Measurements from ENCODE around the gene ATXN7. TPM values are rescaled to one million over a fixed set of nuclear protein-coding genes. Genes with fewer than 3 reads are reported as not detected.

The ATXN7 gene
- total RNA-seq, 2 experiments from 2014 or later = 59.5 to 61.2 TPM

GRCh38 chr3:63966871-63967270, 103.2 kb downstream of the ATXN7 start:
- H3K4me3 Mint-ChIP-seq = peak overlapping the region; percentile 59
- H3K36me3 Mint-ChIP-seq (ENCODE audit: low read depth) = peaks cover 27% of the 10 kb centered on the region
- POLR2A ChIA-PET = interaction anchor here (1.3 to 11.6 kb wide), 7 partner anchors 9 to 56 kb away, joined by 5 to 249 read pairs (median 19); partner anchors contain the start of genes PSMD6 and SCAANT1
- peak overlapping the region; percentile 98 for H3K27ac Mint-ChIP-seq
- no peak for DNase-seq
- peaks cover 81% of the 10 kb centered on the region for H3K4me1 Mint-ChIP-seq
- H3K9me3 Mint-ChIP-seq = no peaks in the 10 kb centered on the region
- CTCF ChIA-PET = interaction anchor here (1.2 to 13.6 kb wide), 4 partner anchors 14 to 56 kb away, joined by 4 to 201 read pairs (median 58); partner anchors contain the start of gene PSMD6
- H3K27me3 Mint-ChIP-seq = no peaks in the 10 kb centered on the region

GRCh38 chr3:63967675-63968611, 104.3 kb downstream of the ATXN7 start:
- no peaks in the 10 kb centered on the region for H3K9me3 Mint-ChIP-seq
- no peaks in the 10 kb centered on the region for H3K27me3 Mint-ChIP-seq
- DNase-seq = peak; percentile 49
- peak overlapping the region; percentile 80 for H3K4me3 Mint-ChIP-seq
- CTCF ChIA-PET = interaction anchor here (1.1 to 13.6 kb wide), 7 partner anchors 9 to 63 kb away, joined by 3 to 201 read pairs (median 5); partner anchors contain the start of gene PSMD6
- H3K36me3 Mint-ChIP-seq (ENCODE audit: low read depth) = peaks cover 37% of the 10 kb centered on the region
- H3K4me1 Mint-ChIP-seq = peaks cover 87% of the 10 kb centered on the region
- POLR2A ChIA-PET = interaction anchor here (0.9 to 11.6 kb wide), 19 partner anchors 10 to 105 kb away, joined by 3 to 249 read pairs (median 4); partner anchors contain the start of genes PSMD6 and SCAANT1
- peak overlapping the region; percentile 98 for H3K27ac Mint-ChIP-seq

- no peaks in the 10 kb centered on the region for H3K27me3 Mint-ChIP-seq
- H3K9me3 Mint-ChIP-seq = no peaks in the 10 kb centered on the region
- POLR2A ChIA-PET = interaction anchor here (0.9 to 11.6 kb wide), 18 partner anchors 9 to 106 kb away, joined by 3 to 249 read pairs (median 6); partner anchors contain the start of genes PSMD6 and SCAANT1
- H3K36me3 Mint-ChIP-seq (ENCODE audit: low read depth) = peaks cover 41% of the 10 kb centered on the region
- no peak for DNase-seq
- H3K27ac Mint-ChIP-seq = peak overlapping the region; percentile 98
- peaks cover 89% of the 10 kb centered on the region for H3K4me1 Mint-ChIP-seq
- peak overlapping the region; percentile 80 for H3K4me3 Mint-ChIP-seq
- CTCF ChIA-PET = interaction anchor here (1.1 to 13.6 kb wide), 7 partner anchors 10 to 62 kb away, joined by 3 to 201 read pairs (median 5); partner anchors contain the start of gene PSMD6
These were observed 105.1 kb downstream of the ATXN7 start for GRCh38 chr3:63968612-63969350.

- no peaks in the 10 kb centered on the region for H3K9me3 Mint-ChIP-seq
- H3K27me3 Mint-ChIP-seq = no peaks in the 10 kb centered on the region
- H3K4me1 Mint-ChIP-seq = peaks cover 90% of the 10 kb centered on the region
- ChIA-PET CTCF (interaction anchor here (1.0 to 13.6 kb wide), 3 partner anchors 8 to 53 kb away, joined by 3 to 201 read pairs (median 7); partner anchors contain the start of gene PSMD6), POLR2A (interaction anchor here (0.6 to 11.6 kb wide), 4 partner anchors 8 to 58 kb away, joined by 3 to 249 read pairs (median 18); partner anchors contain the start of gene SCAANT1)
- peaks cover 50% of the 10 kb centered on the region for H3K36me3 Mint-ChIP-seq (ENCODE audit: low read depth)
- H3K4me3 Mint-ChIP-seq = peak overlapping the region; percentile 80
- DNase-seq = no peak
- H3K27ac Mint-ChIP-seq = peak overlapping the region; percentile 98
These were observed 106.2 kb downstream of the ATXN7 start for GRCh38 chr3:63969876-63970275.

GRCh38 chr3:63970631-63971475, 107.2 kb downstream of the ATXN7 start:
- POLR2A ChIA-PET = interaction anchor here (1.7 to 11.6 kb wide), 4 partner anchors 7 to 59 kb away, joined by 5 to 249 read pairs (median 24); partner anchors contain the start of gene SCAANT1
- Mint-ChIP-seq H3K4me3 (peak overlapping the region; percentile 80), H3K4me1 (peaks cover 89% of the 10 kb centered on the region), H3K36me3 (ENCODE audit: low read depth) (peaks cover 54% of the 10 kb centered on the region), H3K27me3 (no peaks in the 10 kb centered on the region), H3K27ac (peak overlapping the region; percentile 98), H3K9me3 (no peaks in the 10 kb centered on the region)
- CTCF ChIA-PET = interaction anchor here (1.0 to 13.6 kb wide), 4 partner anchors 9 to 52 kb away, joined by 3 to 201 read pairs (median 6); partner anchors contain the start of gene PSMD6
- no peak for DNase-seq

GRCh38 chr3:63972196-63972595, 108.5 kb downstream of the ATXN7 start:
- ChIA-PET CTCF (interaction anchor here (0.8 to 13.6 kb wide), 7 partner anchors 8 to 51 kb away, joined by 3 to 201 read pairs (median 6); partner anchors contain the start of gene PSMD6), POLR2A (interaction anchor here (1.0 to 3.0 kb wide), 5 partner anchors 8 to 60 kb away, joined by 3 to 15 read pairs (median 6); partner anchors contain the start of gene SCAANT1)
- DNase-seq = no peak
- Mint-ChIP-seq H3K9me3 (no peaks in the 10 kb centered on the region), H3K27ac (peak overlapping the region; percentile 74), H3K4me1 (peaks cover 89% of the 10 kb centered on the region), H3K4me3 (peak overlapping the region; percentile 26), H3K27me3 (no peaks in the 10 kb centered on the region), H3K36me3 (ENCODE audit: low read depth) (peaks cover 60% of the 10 kb centered on the region)

GRCh38 chr3:63972987-63973386, 109.3 kb downstream of the ATXN7 start:
- POLR2A ChIA-PET = interaction anchor here (0.9 to 3.0 kb wide), 5 partner anchors 8 to 61 kb away, joined by 3 to 15 read pairs (median 6); partner anchors contain the start of gene SCAANT1
- no peaks in the 10 kb centered on the region for H3K9me3 Mint-ChIP-seq
- CTCF ChIA-PET = interaction anchor here (1.0 to 13.6 kb wide), 5 partner anchors 7 to 50 kb away, joined by 3 to 201 read pairs (median 6); partner anchors contain the start of gene PSMD6
- H3K27me3 Mint-ChIP-seq = no peaks in the 10 kb centered on the region
- no peak overlapping the region for H3K27ac Mint-ChIP-seq
- no peak for DNase-seq
- no peak overlapping the region for H3K4me3 Mint-ChIP-seq
- H3K36me3 Mint-ChIP-seq (ENCODE audit: low read depth) = peaks cover 60% of the 10 kb centered on the region
- peaks cover 92% of the 10 kb centered on the region for H3K4me1 Mint-ChIP-seq

- peaks cover 93% of the 10 kb centered on the region for H3K4me1 Mint-ChIP-seq
- H3K27me3 Mint-ChIP-seq = no peaks in the 10 kb centered on the region
- H3K4me3 Mint-ChIP-seq = no peak overlapping the region
- ChIA-PET CTCF (interaction anchor here (1.3 to 13.6 kb wide), 3 partner anchors 7 to 35 kb away, joined by 3 to 201 read pairs (median 99); no protein-coding TSS in a partner anchor), POLR2A (interaction anchor here (0.9 to 3.0 kb wide), 3 partner anchors 11 to 62 kb away, joined by 3 to 15 read pairs (median 9); partner anchors contain the start of gene SCAANT1)
- H3K36me3 Mint-ChIP-seq (ENCODE audit: low read depth) = peaks cover 57% of the 10 kb centered on the region
- no peak for DNase-seq
- H3K27ac Mint-ChIP-seq = no peak overlapping the region
- no peaks in the 10 kb centered on the region for H3K9me3 Mint-ChIP-seq
These were observed 109.7 kb downstream of the ATXN7 start for GRCh38 chr3:63973406-63973805.

GRCh38 chr3:63974451-63974850, 110.8 kb downstream of the ATXN7 start:
- H3K36me3 Mint-ChIP-seq (ENCODE audit: low read depth) = peaks cover 50% of the 10 kb centered on the region
- no peak for DNase-seq
- peaks cover 94% of the 10 kb centered on the region for H3K4me1 Mint-ChIP-seq
- no peaks in the 10 kb centered on the region for H3K27me3 Mint-ChIP-seq
- ChIA-PET CTCF (interaction anchor here (10.1 kb wide), 1 partner anchor 19 kb away, joined by 99 read pairs; no protein-coding TSS in a partner anchor), POLR2A (no interaction called here)
- H3K27ac Mint-ChIP-seq = peak overlapping the region; percentile 3
- no peak overlapping the region for H3K4me3 Mint-ChIP-seq
- H3K9me3 Mint-ChIP-seq = no peaks in the 10 kb centered on the region

GRCh38 chr3:63975723-63976122, 112.1 kb downstream of the ATXN7 start:
- Mint-ChIP-seq H3K9me3 (no peaks in the 10 kb centered on the region), H3K27me3 (no peaks in the 10 kb centered on the region), H3K4me3 (no peak overlapping the region), H3K4me1 (peaks cover 94% of the 10 kb centered on the region), H3K36me3 (ENCODE audit: low read depth) (peaks cover 58% of the 10 kb centered on the region), H3K27ac (peak overlapping the region; percentile 50)
- ChIA-PET POLR2A (interaction anchor here (1.4 to 6.9 kb wide), 3 partner anchors 10 to 47 kb away, joined by 3 to 249 read pairs (median 4); no protein-coding TSS in a partner anchor), CTCF (interaction anchor here (0.6 to 10.8 kb wide), 3 partner anchors 9 to 17 kb away, joined by 3 to 201 read pairs (median 99); no protein-coding TSS in a partner anchor)
- DNase-seq = no peak
